H1 (cell line): Measurements from ENCODE around the gene MIER1. TPM values are rescaled to one million over a fixed set of nuclear protein-coding genes. Genes with fewer than 3 reads are reported as not detected.

Experiments
- CEBPB ChIP-seq: IDR thresholded peaks from 2 replicates; pipeline ENCODE4 v1.6.1; 2012; ENCODE audit warnings: low read depth, low read length
- CTBP2 ChIP-seq: IDR thresholded peaks from 2 replicates; pipeline ENCODE4 v1.7.0; 2011; ENCODE audit warnings: borderline replicate concordance, mild to moderate bottlenecking, moderate library complexity, mixed read lengths, low read length; ENCODE audit not compliant: insufficient read depth, insufficient read length
- HDAC6 ChIP-seq: IDR thresholded peaks from one replicate; pipeline ENCODE4 v1.7.1; 2012; ENCODE audit warnings: low read depth, mild to moderate bottlenecking, inconsistent platforms, low read length, moderate library complexity
- NRF1 ChIP-seq: IDR thresholded peaks from 2 replicates; pipeline ENCODE4 v1.6.1; 2011; ENCODE audit warnings: mild to moderate bottlenecking, low read depth, low read length, improper control_type of control experiment
- polyA plus RNA-seq, 7 experiments: library from polyadenylated mRNA; depleted of rRNA in 3 of 7; stranded (reverse) in 5 of 7; unstranded in 2 of 7; fragments of >200 nt in 5 of 7; fragments of 200-250 nt in 2 of 7; gene quantifications; 1 replicate in 5 of 7; 2 replicates in 1 of 7; 4 replicates in 1 of 7; pipeline versions ENCODE4 v1.2.1 to v1.2.3, GENCODE V29; 2011 to 2013; ENCODE audit warnings: missing spikeins in 2 of 7, mixed read lengths in 2 of 7
- total RNA-seq: library from RNA; stranded (reverse); fragmentation: NEBNext Ultra II Directional; extraction: Animal tissue kit (Norgen Biotek cat#: 25700); gene quantifications from 2 replicates; pipeline ENCODE4 v1.2.1, GENCODE V29; 2021

MIER1 gene
- total and polyA plus RNA-seq, 2 of the 8 experiments (the other 6 are each of a cell fraction or from before 2014, with no cell fraction given), result 5.2 to 33.5 TPM

GRCh38 chr1:67031859-67032247, 107.1 kb downstream of the MIER1 start (continued):
- TF ChIP-seq CTBP2 (no peak), NRF1 (no peak), CEBPB (no peak), HDAC6 (no peak)

Other genes with a start within 250 kb of the MIER1 start
- 0.93 and 1.2 TPM in 2 replicates for gene DYNLT5, start 172.5 kb upstream of the MIER1 start, total RNA-seq
- gene DYNLT5, start 172.5 kb upstream of the MIER1 start, polyA plus RNA-seq (2011; rRNA removed), result 0.38 and 1.5 TPM in 2 replicates
- not detected in 2 replicates for gene INSL5, start 123.7 kb upstream of the MIER1 start, total RNA-seq
- gene INSL5, start 123.7 kb upstream of the MIER1 start, polyA plus RNA-seq (2011; rRNA removed), result not detected in 2 replicates
- 2.1 and 4.0 TPM in 2 replicates for gene DNAI4, start 134 bp upstream of the MIER1 start, total RNA-seq
- 0.08 and 0.32 TPM in 2 replicates for gene DNAI4, start 134 bp upstream of the MIER1 start, polyA plus RNA-seq (2011; rRNA removed)
- gene SLC35D1, start 129.2 kb downstream of the MIER1 start, total RNA-seq, result 2.7 and 2.8 TPM in 2 replicates
- 0.78 and 1.2 TPM in 2 replicates for gene SLC35D1, start 129.2 kb downstream of the MIER1 start, polyA plus RNA-seq (2011; rRNA removed)
- gene C1orf141, start 210.0 kb downstream of the MIER1 start, total RNA-seq, result not detected in 2 replicates
- not detected in 2 replicates for gene C1orf141, start 210.0 kb downstream of the MIER1 start, polyA plus RNA-seq (2011; rRNA removed)
- not detected in 2 replicates for gene IL23R, start 241.5 kb downstream of the MIER1 start, total RNA-seq
- gene IL23R, start 241.5 kb downstream of the MIER1 start, polyA plus RNA-seq (2011; rRNA removed), result not detected in 2 replicates